ENCODE results near the gene FBN1. TPM values are rescaled to one million over a fixed set of nuclear protein-coding genes. Genes with fewer than 3 reads are reported as not detected.

Gene FBN1
- total and polyA plus RNA-seq, 2 donors (not counting 3 experiments of a cell fraction or from before 2014, with no cell fraction given), result 107 to 111 TPM

- CTCF ChIA-PET, result interaction anchor here (1.0 to 1.6 kb wide), 2 partner anchors 9 kb away, joined by 6 to 8 read pairs; no protein-coding TSS in a partner anchor
- H3K4me3 ChIP-seq (replicated peaks in 1 of 3; ENCODE audit: insufficient read depth in 1 of 3, low read depth in 1 of 3, low read length in 3 of 3), result no peak overlapping the region
Measured at GRCh38 chr15:48383031-48383430, 262.5 kb downstream of the FBN1 start.

GRCh38 chr15:48381861-48382260 lies 263.6 kb downstream of the FBN1 start:
- Histone ChIP-seq H3K9me3 (replicated peaks; ENCODE audit: control insufficient read depth, insufficient read depth, low read length) (no peaks in the 10 kb centered on the region), H3K4me3 (replicated peaks in 1 of 3; ENCODE audit: insufficient read depth in 1 of 3, low read depth in 1 of 3, low read length in 3 of 3) (no peak overlapping the region), H2AFZ (ENCODE audit: low read depth, low read length) (peak overlapping the region; percentile 2), H3K9me1 (replicated peaks; ENCODE audit: control insufficient read depth, extremely low read depth, insufficient read depth, low read length) (no peaks in the 10 kb centered on the region), H3K79me2 (ENCODE audit: control insufficient read depth, insufficient read depth, low read length) (no peaks in the 10 kb centered on the region), H3K36me3 (ENCODE audit: control insufficient read depth in 2 of 2, extremely low read depth in 1 of 2, insufficient read depth in 2 of 2, low read length in 2 of 2) (no peaks in the 10 kb centered on the region), H3K9ac (replicated peaks; ENCODE audit: extremely low read depth, insufficient read depth, low read length) (no peak overlapping the region), H4K20me1 (replicated peaks; ENCODE audit: control insufficient read depth, extremely low read depth, insufficient read depth, low read length) (no peaks in the 10 kb centered on the region), H3K27ac (ENCODE audit: insufficient read depth, low read depth, low read length) (no peak overlapping the region), H3K4me2 (ENCODE audit: insufficient read depth, low read length) (no peak overlapping the region), H3K27me3 (ENCODE audit: control insufficient read depth in 2 of 2, insufficient read depth in 2 of 2, low read length in 2 of 2) (no peaks in the 10 kb centered on the region), H3K4me1 (ENCODE audit: control insufficient read depth, extremely low read depth, insufficient read depth, low read length) (peaks cover 27% of the 10 kb centered on the region)
- FAIRE-seq (peak; percentile 12), DNase-seq (ENCODE audit: low read depth, low spot score) (peak; percentile 88)
- CTCF ChIA-PET, result interaction anchor here (1.0 to 1.6 kb wide), 2 partner anchors 8 to 10 kb away, joined by 6 to 8 read pairs; no protein-coding TSS in a partner anchor
- no TSS peak for BruUV-seq (replicated peaks)
- POLR2A ChIA-PET, result no interaction called here
- TF ChIP-seq EZH2 (IDR thresholded peaks at IDR 0.05; ENCODE audit: borderline replicate concordance, low read depth, low read length, severe bottlenecking), result no peak
- TF ChIP-seq POLR2AphosphoS5 (IDR thresholded peaks at IDR 0.05; ENCODE audit: insufficient read depth, low read depth, low read length), result no peak
- TF ChIP-seq POLR2A (IDR thresholded peaks at IDR 0.05; ENCODE audit: low read depth, low read length), result no peak
- TF ChIP-seq JUN (IDR thresholded peaks at IDR 0.05; ENCODE audit: borderline replicate concordance, insufficient read depth, insufficient read length, low read depth), result no peak
- no peak for TF ChIP-seq CTCF (IDR thresholded peaks at IDR 0.05; ENCODE audit: extremely low read depth in 1 of 2, insufficient read depth in 1 of 2, low read depth in 1 of 2, low read length in 2 of 2)
- no peak for TF ChIP-seq FOS (IDR thresholded peaks at IDR 0.05; ENCODE audit: borderline replicate concordance, insufficient read depth, low read length)
- no peak for TF ChIP-seq MAX (IDR thresholded peaks at IDR 0.05; ENCODE audit: insufficient read depth, insufficient read length)
- TF ChIP-seq GATA2 (IDR thresholded peaks at IDR 0.05; ENCODE audit: insufficient read depth, insufficient read length, low read depth, low read length), result no peak
- no peak for TF ChIP-seq MYC (IDR thresholded peaks at IDR 0.05; ENCODE audit: low read depth, low read length)
- intact Hi-C loops (cut with micrococcal nuclease), result loop anchor here (1.0 kb wide), 1 partner anchor 11 kb away; no protein-coding TSS in a partner anchor
- dilution Hi-C loops (cut with MboI; ENCODE audit: extremely low pct_ligation_motif_present, low sequenced_read_pairs), result no loop called here

More at GRCh38 chr15:48383031-48383430, 262.5 kb downstream of the FBN1 start:
- dilution Hi-C loops (cut with MboI; ENCODE audit: extremely low pct_ligation_motif_present, low sequenced_read_pairs), result no loop called here
- intact Hi-C loops (cut with micrococcal nuclease), result no loop called here
- no peak overlapping the region for H2AFZ ChIP-seq (ENCODE audit: low read depth, low read length)
- H3K27me3 ChIP-seq (ENCODE audit: control insufficient read depth in 2 of 2, insufficient read depth in 2 of 2, low read length in 2 of 2), result no peaks in the 10 kb centered on the region
- TF ChIP-seq GATA2 (IDR thresholded peaks at IDR 0.05; ENCODE audit: insufficient read depth, insufficient read length, low read depth, low read length) (no peak), POLR2A (IDR thresholded peaks at IDR 0.05; ENCODE audit: low read depth, low read length) (no peak)
- H3K36me3 ChIP-seq (ENCODE audit: control insufficient read depth in 2 of 2, extremely low read depth in 1 of 2, insufficient read depth in 2 of 2, low read length in 2 of 2), result no peaks in the 10 kb centered on the region
- no peaks in the 10 kb centered on the region for H3K79me2 ChIP-seq (ENCODE audit: control insufficient read depth, insufficient read depth, low read length)
- H3K9me1 ChIP-seq (replicated peaks; ENCODE audit: control insufficient read depth, extremely low read depth, insufficient read depth, low read length), result no peaks in the 10 kb centered on the region
- H3K27ac ChIP-seq (ENCODE audit: insufficient read depth, low read depth, low read length), result no peak overlapping the region
- H3K9ac ChIP-seq (replicated peaks; ENCODE audit: extremely low read depth, insufficient read depth, low read length), result no peak overlapping the region
- no peaks in the 10 kb centered on the region for H3K9me3 ChIP-seq (replicated peaks; ENCODE audit: control insufficient read depth, insufficient read depth, low read length)
- FAIRE-seq (no peak), DNase-seq (ENCODE audit: low read depth, low spot score) (no peak)
- H3K4me1 ChIP-seq (ENCODE audit: control insufficient read depth, extremely low read depth, insufficient read depth, low read length), result peaks cover 27% of the 10 kb centered on the region
- peak overlapping the region; percentile 33 for H3K4me2 ChIP-seq (ENCODE audit: insufficient read depth, low read length)
- no peaks in the 10 kb centered on the region for H4K20me1 ChIP-seq (replicated peaks; ENCODE audit: control insufficient read depth, extremely low read depth, insufficient read depth, low read length)
- POLR2A ChIA-PET, result no interaction called here
- no TSS peak for BruUV-seq (replicated peaks)

Measured in endothelial cell of umbilical vein (primary cell).